Measurements from ENCODE around the gene SOX13. TPM values are rescaled to one million over a fixed set of nuclear protein-coding genes. Genes with fewer than 3 reads are reported as not detected.

SOX13 gene
- total RNA-seq (2022) = 31.5 and 34.5 TPM in 2 replicates
- percentile 64 among the genes with signal in this experiment for Bru-seq, nascent RNA
- BruChase-seq, experiment 1, labeled RNA remaining after a 2-hour chase = percentile 64 among the genes with signal in this experiment
- BruChase-seq, experiment 2, labeled RNA remaining after a 6-hour chase = percentile 63 among the genes with signal in this experiment
- long read RNA-seq, transcript SOX13-203 (14 exons, 3,587 nt) = major isoform, 5 of 14 reads
- long read RNA-seq, partial matches to known transcripts = 3 of 14 reads
- long read RNA-seq, other reads (novel, unspliced or antisense) = 6 of 14 reads

DNA sequence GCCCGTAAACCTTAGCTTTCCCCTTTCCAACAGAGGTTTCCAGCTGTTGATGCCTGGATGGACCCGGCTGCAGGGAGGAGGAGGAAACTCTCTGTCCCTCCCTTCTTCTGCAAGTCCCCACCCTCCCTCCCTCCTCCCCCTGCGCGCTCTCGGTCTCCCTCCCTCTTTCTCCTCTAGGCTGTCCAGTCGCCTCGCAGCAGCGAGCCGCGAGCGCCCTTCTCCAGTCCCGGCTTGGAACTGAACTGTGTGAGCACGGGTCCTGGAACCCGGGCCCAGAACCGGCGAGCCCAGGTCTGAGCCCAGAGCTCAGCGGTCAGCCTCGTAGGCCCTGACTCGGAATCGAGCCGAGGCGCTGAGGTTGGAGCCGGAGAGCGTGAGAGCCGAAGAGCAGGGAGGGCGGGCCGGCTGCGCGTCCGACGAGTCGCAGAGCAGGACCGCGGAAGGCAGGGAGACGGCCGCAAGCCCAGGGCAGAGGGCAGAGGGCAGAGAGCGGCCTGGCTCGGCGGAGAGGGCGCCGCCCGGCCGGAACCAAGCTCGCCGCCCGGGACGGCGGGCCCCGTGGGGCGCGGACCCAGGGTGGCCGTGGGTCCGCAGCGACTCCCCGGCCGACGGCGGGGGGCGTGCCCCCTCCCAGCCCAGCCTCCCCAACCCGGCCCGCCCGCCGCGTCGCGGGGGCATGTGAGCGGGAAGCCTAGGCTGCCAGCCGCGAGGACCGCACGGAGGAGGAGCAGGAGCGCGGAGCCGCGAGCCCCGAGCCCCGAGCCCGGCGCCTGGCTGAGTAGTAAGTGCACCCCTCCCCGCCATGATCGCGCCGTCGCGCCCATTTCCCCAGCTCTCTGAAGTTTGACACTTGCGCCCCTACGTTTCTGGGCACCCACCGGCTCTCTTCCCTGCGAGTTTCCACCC lies at the start of gene SOX13:
Gene SOX13, plus strand, starts transcription at position 185 of the 906 bp plus-strand sequence. CDS start 39,801 bp downstream, outside the sequence.
- BruUV-seq (replicated peaks) = no TSS peak
- Histone ChIP-seq H3K9me3 (no peaks in the 10 kb centered on the region), H3K36me3 (ENCODE audit: control insufficient read depth, insufficient read depth, low read length) (no peaks in the 10 kb centered on the region; the same call in 1 of the 2 replicates), H3K4me3 (ENCODE audit: low read depth, low read length) (peak within 1 kb of the TSS; percentile 96), H3K27me3 (replicated peaks; ENCODE audit: control insufficient read depth, insufficient read depth, low read length) (no peaks in the 10 kb centered on the region), H3K4me1 (peaks cover 15% of the 10 kb centered on the region)
- Mint-ChIP-seq H3K9me3 (ENCODE audit: unreplicated experiment) (no peaks in the 10 kb centered on the region), H3K27ac (ENCODE audit: unreplicated experiment) (peak within 1 kb of the TSS; percentile 74), H3K4me3 (ENCODE audit: unreplicated experiment) (peak within 1 kb of the TSS; percentile 90), H3K27me3 (ENCODE audit: insufficient read depth, unreplicated experiment) (no peaks in the 10 kb centered on the region), H3K36me3 (ENCODE audit: insufficient read depth, unreplicated experiment) (peaks cover 5% of the 10 kb centered on the region), H3K4me1 (ENCODE audit: low read depth, unreplicated experiment) (peaks cover 20% of the 10 kb centered on the region)
- intact Hi-C loops (cut with micrococcal nuclease; ENCODE audit: unreplicated experiment) = loop anchor here (1.0 kb wide), 1 partner anchor 202 kb away; no protein-coding TSS in a partner anchor
- DNase-seq = peak; percentile 86 to 88
- TF ChIP-seq CTCF (IDR thresholded peaks at IDR 0.05; ENCODE audit: insufficient read depth in 1 of 2, low read depth in 1 of 2, low read length in 1 of 2, severe bottlenecking in 1 of 2, unreplicated experiment in 1 of 2) = peak in 1 of 2 experiments; percentile 24
- ChIA-PET CTCF (interaction anchor here (0.6 to 2.1 kb wide), 9 partner anchors 55 to 663 kb away, joined by 3 to 16 read pairs (median 5); no protein-coding TSS in a partner anchor), POLR2A (interaction anchor here (0.6 to 1.5 kb wide), 3 partner anchors 56 to 366 kb away, joined by 4 to 5 read pairs (median 4); no protein-coding TSS in a partner anchor)

GRCh38 chr1:204025917-204026707 lies 46.8 kb upstream of the SOX13 start:
- H3K4me3 Mint-ChIP-seq (ENCODE audit: unreplicated experiment) = no peak overlapping the region
- no peaks in the 10 kb centered on the region for H3K36me3 Mint-ChIP-seq (ENCODE audit: insufficient read depth, unreplicated experiment)
- no peaks in the 10 kb centered on the region for H3K27me3 ChIP-seq (replicated peaks; ENCODE audit: control insufficient read depth, insufficient read depth, low read length)
- intact Hi-C loops (cut with micrococcal nuclease; ENCODE audit: unreplicated experiment) = no loop called here
- no peak for DNase-seq
- peaks cover 26% of the 10 kb centered on the region for H3K4me1 Mint-ChIP-seq (ENCODE audit: low read depth, unreplicated experiment)
- H3K4me3 ChIP-seq (ENCODE audit: low read depth, low read length) = no peak overlapping the region
- no peak for TF ChIP-seq CTCF (IDR thresholded peaks at IDR 0.05; ENCODE audit: insufficient read depth in 1 of 2, low read depth in 1 of 2, low read length in 1 of 2, severe bottlenecking in 1 of 2, unreplicated experiment in 1 of 2)
- no peaks in the 10 kb centered on the region for H3K9me3 Mint-ChIP-seq (ENCODE audit: unreplicated experiment)
- ChIA-PET POLR2A (no interaction called here), CTCF (no interaction called here)
- no peaks in the 10 kb centered on the region for H3K36me3 ChIP-seq (ENCODE audit: control insufficient read depth, insufficient read depth, low read length)
- H3K27ac Mint-ChIP-seq (ENCODE audit: unreplicated experiment) = no peak overlapping the region
- H3K4me1 ChIP-seq = peaks cover 21% of the 10 kb centered on the region
- H3K27me3 Mint-ChIP-seq (ENCODE audit: insufficient read depth, unreplicated experiment) = no peaks in the 10 kb centered on the region
- H3K9me3 ChIP-seq = no peaks in the 10 kb centered on the region; the same call in 1 of the 2 replicates
- no TSS peak for BruUV-seq (replicated peaks)
